ENCODE measurements around the gene FAM200A. TPM values are rescaled to one million over a fixed set of nuclear protein-coding genes. Genes with fewer than 3 reads are reported as not detected.
"Not testable (repeated sequence)": the region's sequence is repeated elsewhere in the genome, so short reads cannot be mapped to it uniquely, and the experiment has no call there.

Gene FAM200A
- total RNA-seq, 1 experiment from 2014 or later, result 8.4 TPM

GRCh38 chr7:99553039-99553438 lies 1.1 kb upstream of the FAM200A start:
- BruUV-seq (replicated peaks), result no TSS peak
- POLR2A ChIA-PET (ENCODE audit: low non-redundant PET), result no interaction called here
- H3K4me1 ChIP-seq (ENCODE audit: insufficient read depth, low read length, poor library complexity, severe bottlenecking), result peaks cover 3% of the 10 kb centered on the region
- peaks cover 14% of the 10 kb centered on the region for H3K36me3 ChIP-seq (ENCODE audit: insufficient read depth, low read length, poor library complexity, severe bottlenecking)
- CTCF ChIA-PET, result no interaction called here
- TF ChIP-seq CTCF (conservative IDR thresholded peaks at IDR 0.05; ENCODE audit: low read depth, low read length) (no peak), EZH2 (IDR thresholded peaks at IDR 0.05; ENCODE audit: borderline replicate concordance, low read depth, low read length, poor library complexity, severe bottlenecking) (no peak)
- H3K4me3 ChIP-seq (ENCODE audit: low read depth, low read length, poor library complexity, severe bottlenecking), result no peak overlapping the region
- H3K27ac ChIP-seq (ENCODE audit: low read depth, low read length, poor library complexity, severe bottlenecking), result no peak overlapping the region
- H3K9me3 ChIP-seq (ENCODE audit: low read depth, low read length, poor library complexity, severe bottlenecking), result no peaks in the 10 kb centered on the region
- H3K27me3 ChIP-seq (replicated peaks; ENCODE audit: insufficient read depth, low read depth, low read length, poor library complexity), result no peaks in the 10 kb centered on the region
- intact Hi-C loops (cut with micrococcal nuclease; ENCODE audit: unreplicated experiment), result no loop called here
- no peak for DNase-seq (ENCODE audit: low spot score)

GRCh38 chr7:99551334-99551733 lies 580 bp downstream of the FAM200A start:
- POLR2A ChIA-PET (ENCODE audit: low non-redundant PET), result no interaction called here
- CTCF ChIA-PET, result no interaction called here
- H3K36me3 ChIP-seq (ENCODE audit: insufficient read depth, low read length, poor library complexity, severe bottlenecking), result peaks cover 27% of the 10 kb centered on the region
- BruUV-seq (replicated peaks), result TSS peak; percentile 38
- TF ChIP-seq CTCF (conservative IDR thresholded peaks at IDR 0.05; ENCODE audit: low read depth, low read length), result no peak
- no peak for TF ChIP-seq EZH2 (IDR thresholded peaks at IDR 0.05; ENCODE audit: borderline replicate concordance, low read depth, low read length, poor library complexity, severe bottlenecking)
- H3K27me3 ChIP-seq (replicated peaks; ENCODE audit: insufficient read depth, low read depth, low read length, poor library complexity), result no peaks in the 10 kb centered on the region
- H3K4me1 ChIP-seq (ENCODE audit: insufficient read depth, low read length, poor library complexity, severe bottlenecking), result no peaks in the 10 kb centered on the region
- no peak for DNase-seq (ENCODE audit: low spot score)
- H3K27ac ChIP-seq (ENCODE audit: low read depth, low read length, poor library complexity, severe bottlenecking), result peak overlapping the region; percentile 87
- peak overlapping the region; percentile 76 for H3K4me3 ChIP-seq (ENCODE audit: low read depth, low read length, poor library complexity, severe bottlenecking)
- no peaks in the 10 kb centered on the region for H3K9me3 ChIP-seq (ENCODE audit: low read depth, low read length, poor library complexity, severe bottlenecking)
- intact Hi-C loops (cut with micrococcal nuclease; ENCODE audit: unreplicated experiment), result no loop called here

- H3K27me3 ChIP-seq (replicated peaks; ENCODE audit: insufficient read depth, low read depth, low read length, poor library complexity); H3K27ac ChIP-seq (ENCODE audit: low read depth, low read length, poor library complexity, severe bottlenecking); intact Hi-C loops (cut with micrococcal nuclease; ENCODE audit: unreplicated experiment); H3K9me3 ChIP-seq (ENCODE audit: low read depth, low read length, poor library complexity, severe bottlenecking); CTCF ChIA-PET; H3K4me1 ChIP-seq (ENCODE audit: insufficient read depth, low read length, poor library complexity, severe bottlenecking); DNase-seq (ENCODE audit: low spot score); H3K4me3 ChIP-seq (ENCODE audit: low read depth, low read length, poor library complexity, severe bottlenecking); BruUV-seq (replicated peaks): not testable (repeated sequence)
- POLR2A ChIA-PET (ENCODE audit: low non-redundant PET), result interaction anchor here (0.6 kb wide), 1 partner anchor 52 kb away, joined by 4 read pairs; no protein-coding TSS in a partner anchor
- H3K36me3 ChIP-seq (ENCODE audit: insufficient read depth, low read length, poor library complexity, severe bottlenecking), result peaks cover 19% of the 10 kb centered on the region
Observed at GRCh38 chr7:99549545-99549944, 2.4 kb downstream of the FAM200A start.

GRCh38 chr7:99545308-99545707 lies 6.6 kb downstream of the FAM200A start:
- POLR2A ChIA-PET (ENCODE audit: low non-redundant PET); H3K27me3 ChIP-seq (replicated peaks; ENCODE audit: insufficient read depth, low read depth, low read length, poor library complexity); BruUV-seq (replicated peaks); intact Hi-C loops (cut with micrococcal nuclease; ENCODE audit: unreplicated experiment); CTCF ChIA-PET; H3K4me1 ChIP-seq (ENCODE audit: insufficient read depth, low read length, poor library complexity, severe bottlenecking); DNase-seq (ENCODE audit: low spot score); H3K4me3 ChIP-seq (ENCODE audit: low read depth, low read length, poor library complexity, severe bottlenecking); H3K27ac ChIP-seq (ENCODE audit: low read depth, low read length, poor library complexity, severe bottlenecking): not testable (repeated sequence)
- Histone ChIP-seq H3K9me3 (ENCODE audit: low read depth, low read length, poor library complexity, severe bottlenecking) (peaks cover 22% of the 10 kb centered on the region), H3K36me3 (ENCODE audit: insufficient read depth, low read length, poor library complexity, severe bottlenecking) (peaks cover 19% of the 10 kb centered on the region)

Measured in A673 (cell line).